ENCODE data around the gene PRR20G.
"Not testable (repeated sequence)": the region's sequence is repeated elsewhere in the genome, so short reads cannot be mapped to it uniquely, and the experiment has no call there.

GRCh38 chr3:127293650-127294049, 5.8 kb upstream of the PRR20G start:
- TF ChIP-seq POLR2A (IDR thresholded peaks at IDR 0.05; ENCODE audit: low read depth, low read length); CTCF (IDR thresholded peaks at IDR 0.05; ENCODE audit: extremely low read depth in 1 of 2, insufficient read depth in 1 of 2, low read depth in 1 of 2, low read length in 2 of 2); JUN (IDR thresholded peaks at IDR 0.05; ENCODE audit: borderline replicate concordance, insufficient read depth, insufficient read length, low read depth); POLR2AphosphoS5 (IDR thresholded peaks at IDR 0.05; ENCODE audit: insufficient read depth, low read depth, low read length); MAX (IDR thresholded peaks at IDR 0.05; ENCODE audit: insufficient read depth, insufficient read length): not testable (repeated sequence)
